Measurements from ENCODE around the gene OR2C3.
A peak's percentile ranks its signal among the peaks of the same experiment; 100 is the strongest.
"Not testable (repeated sequence)": the region's sequence is repeated elsewhere in the genome, so short reads cannot be mapped to it uniquely, and the experiment has no call there.

The OR2C3 gene

DNA sequence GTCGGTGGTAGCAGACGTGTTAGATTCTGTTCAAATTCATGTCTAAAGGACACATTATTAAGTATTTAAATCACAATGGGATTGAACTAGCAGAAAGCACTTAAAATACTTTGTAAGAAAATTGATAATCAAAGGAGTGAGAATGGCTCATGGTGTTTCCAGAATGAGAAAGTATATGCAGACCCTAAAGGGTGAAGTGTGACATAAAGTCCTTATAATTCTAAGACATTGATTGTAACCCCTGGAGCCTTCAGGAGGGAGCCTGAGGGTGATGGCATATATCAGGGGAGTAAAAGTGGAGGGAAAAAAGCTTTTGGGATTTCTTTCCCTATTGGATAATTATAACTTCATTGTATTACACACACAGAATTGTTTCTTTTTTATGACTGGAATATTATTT, at the start of gene OR2C3:
Gene OR2C3, minus strand, starts transcription at position 101 of the 400 bp plus-strand sequence. CDS start 3,929 bp downstream, outside the sequence.
- no peak for DNase-seq (ENCODE audit: low read depth)

DNA sequence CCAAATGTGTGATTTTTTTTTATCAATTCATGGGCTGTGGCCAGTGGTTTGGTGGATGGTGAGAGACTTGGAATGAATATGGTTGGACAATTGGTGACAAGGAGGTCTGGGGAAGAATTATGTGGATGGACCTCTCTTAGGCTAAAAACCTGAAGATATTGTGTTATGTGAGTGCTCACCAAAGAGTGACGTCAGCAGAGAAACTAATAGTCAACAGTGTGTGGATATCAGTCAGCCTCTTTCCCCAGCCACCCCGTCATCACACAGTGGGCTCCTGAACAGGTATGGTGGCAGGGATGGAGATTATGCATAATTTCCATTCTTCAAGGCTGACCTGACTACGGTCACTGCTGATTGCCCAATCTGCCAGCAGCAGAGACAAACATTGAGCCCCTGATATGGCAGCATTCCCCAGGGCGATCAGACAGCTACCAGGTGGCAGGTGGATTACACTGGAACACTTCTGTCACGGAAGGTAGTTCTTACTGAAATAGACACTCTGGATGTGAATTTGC, 42.8 kb upstream of the OR2C3 start:
- DNase-seq (ENCODE audit: low read depth), result no peak

DNA sequence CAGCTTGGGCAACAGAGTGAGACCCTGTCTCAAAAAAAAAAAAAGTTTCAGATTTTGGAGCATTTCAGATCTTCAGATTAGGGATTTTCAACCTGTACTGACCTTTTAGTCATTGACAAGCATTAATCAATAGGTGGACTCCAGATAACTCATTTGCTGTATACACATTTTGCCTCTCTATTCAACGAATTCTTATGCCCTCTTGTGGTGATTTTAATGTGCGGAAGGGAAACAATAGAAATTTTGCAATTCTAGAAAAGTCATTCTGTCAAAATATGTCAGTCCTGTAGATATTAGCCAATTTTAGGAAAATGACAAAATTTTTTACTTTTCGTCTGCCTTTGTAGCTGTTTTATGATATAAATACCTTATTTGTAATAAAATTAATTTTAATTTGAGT, 40.3 kb upstream of the OR2C3 start:
- peak; percentile 3 for DNase-seq (ENCODE audit: low read depth)

DNA sequence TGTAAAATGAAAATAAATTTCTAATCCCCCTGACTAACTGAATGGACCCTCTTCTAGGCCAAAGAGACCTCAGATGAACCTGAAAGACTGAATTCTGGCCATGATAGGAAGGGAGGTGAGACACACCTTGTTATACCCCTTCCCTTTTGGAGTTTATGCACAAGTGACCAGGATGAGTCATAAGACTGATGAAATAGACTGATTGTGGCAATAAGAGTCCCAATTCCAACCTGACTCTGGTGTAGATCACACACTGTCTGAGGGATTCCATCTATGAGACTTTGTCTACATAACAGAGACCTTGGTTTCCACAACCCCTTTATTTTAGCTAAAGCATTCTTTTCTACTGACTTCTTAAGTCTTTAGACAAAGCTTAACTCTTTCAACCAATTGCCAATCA, 38.4 kb upstream of the OR2C3 start:
- no peak for DNase-seq (ENCODE audit: low read depth)

DNA sequence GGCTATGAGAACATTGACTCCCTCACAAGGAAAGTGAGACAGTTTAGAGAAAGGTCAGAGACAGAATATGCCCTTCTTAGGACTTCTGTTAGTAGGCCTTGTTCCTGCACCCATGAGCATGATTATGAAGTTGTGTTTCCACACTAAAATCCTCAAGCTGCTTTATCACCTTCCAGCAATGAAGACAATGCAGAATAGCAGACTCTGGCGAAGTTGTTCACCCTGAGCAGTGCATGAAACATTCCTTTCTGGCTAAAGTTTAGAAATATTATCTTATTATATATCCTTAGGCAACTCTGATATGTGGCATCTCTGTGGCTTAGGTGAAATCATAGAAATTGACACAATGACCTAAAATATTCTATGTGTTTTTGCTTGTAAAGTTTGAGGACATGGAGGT, 38.0 kb upstream of the OR2C3 start:
- no peak for DNase-seq (ENCODE audit: low read depth)

DNA sequence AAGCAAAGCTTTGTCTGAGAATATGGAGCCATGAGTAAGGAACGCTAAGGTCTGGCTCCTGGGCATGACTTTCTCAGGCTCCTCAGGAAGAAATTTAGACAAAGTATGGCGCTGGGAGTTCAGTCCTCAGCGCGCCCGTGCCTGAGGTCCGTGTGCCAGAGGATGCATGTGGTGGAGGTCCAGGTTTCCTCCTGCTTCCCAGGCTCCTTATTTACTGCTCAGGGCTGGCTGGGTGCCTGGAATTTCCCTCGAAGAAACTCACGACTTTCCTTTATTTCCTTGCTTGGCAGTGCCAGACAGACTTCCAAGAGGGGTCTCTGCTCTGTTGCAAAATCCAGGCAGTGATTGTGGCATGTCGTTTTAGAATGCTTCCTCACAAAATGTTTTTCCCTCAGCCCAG, 26.0 kb upstream of the OR2C3 start:
- DNase-seq (ENCODE audit: low read depth), result no peak

DNA sequence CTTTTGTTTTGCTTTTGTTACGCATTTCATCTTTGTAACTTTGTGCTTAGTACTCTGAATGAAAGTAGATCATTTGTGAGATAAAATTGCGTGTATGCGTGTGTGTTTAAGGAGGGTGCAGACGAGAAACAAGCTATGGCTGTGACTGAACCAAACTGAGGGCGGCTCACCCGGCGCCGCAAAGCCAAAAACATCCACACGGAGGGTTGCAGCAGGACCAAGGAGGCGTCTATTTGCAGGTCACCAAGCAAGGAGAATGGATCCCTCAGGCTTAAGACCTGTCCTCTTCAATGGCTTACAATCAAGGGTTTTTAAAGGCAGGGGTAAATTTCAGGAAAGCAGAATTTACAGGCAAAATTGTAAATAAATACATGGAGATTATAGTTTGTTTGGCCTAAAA, 25.5 kb upstream of the OR2C3 start:
- no peak for DNase-seq (ENCODE audit: low read depth)

DNA sequence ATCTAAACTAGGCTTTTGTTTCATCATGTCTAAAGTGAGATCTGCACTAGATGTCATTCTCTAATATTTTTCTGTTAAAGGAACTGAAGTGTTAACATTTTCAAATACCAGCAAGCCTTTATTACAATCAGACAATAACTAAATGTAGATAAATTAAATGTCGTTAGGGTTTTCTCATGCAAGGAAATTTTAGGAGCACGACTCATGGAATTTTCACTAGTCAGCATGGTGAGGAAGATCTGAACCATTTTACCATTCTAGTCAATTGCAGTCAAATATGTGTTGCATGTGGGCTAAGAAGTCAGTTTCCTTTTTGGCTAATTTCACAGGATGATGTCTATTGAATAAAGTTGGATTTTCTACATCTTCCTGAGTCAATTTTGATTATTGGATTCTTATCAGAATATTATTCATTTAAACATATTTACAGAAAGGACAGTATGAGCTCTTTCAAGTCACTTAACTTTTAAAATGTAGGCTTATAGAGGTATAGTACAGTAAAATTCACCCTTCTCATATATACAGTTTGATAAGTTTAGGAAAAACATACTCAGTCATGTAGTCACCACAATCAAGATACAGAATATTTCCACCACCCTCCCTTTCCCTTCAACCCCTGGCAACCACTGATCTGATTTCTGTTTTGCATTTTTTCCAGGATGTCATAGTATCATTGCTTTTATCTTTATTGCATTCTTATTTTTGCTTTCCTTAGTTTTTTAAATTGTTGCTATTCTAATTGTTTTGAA, 21.9 kb upstream of the OR2C3 start:
- no peak for DNase-seq (ENCODE audit: low read depth)

DNA sequence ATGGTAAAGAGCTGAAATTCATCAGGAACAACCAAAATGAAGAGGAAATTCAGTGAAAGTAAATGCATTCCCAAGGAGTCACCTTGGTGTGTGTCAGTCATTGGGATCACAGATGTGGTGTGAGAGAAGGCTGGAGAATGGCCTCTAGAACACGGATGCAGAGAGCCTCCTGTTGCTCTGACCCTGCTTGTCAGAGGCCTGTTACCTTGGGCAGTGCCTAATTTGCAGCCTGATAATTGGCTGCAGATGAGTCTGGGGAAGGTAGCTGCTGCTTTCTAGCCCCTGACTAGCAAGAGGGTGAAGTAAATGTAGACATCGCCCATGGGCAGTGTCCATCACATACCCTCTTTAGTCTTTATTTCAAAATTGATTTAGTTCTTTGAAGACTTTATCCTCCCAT, 16.0 kb upstream of the OR2C3 start:
- no peak for DNase-seq (ENCODE audit: low read depth)

DNA sequence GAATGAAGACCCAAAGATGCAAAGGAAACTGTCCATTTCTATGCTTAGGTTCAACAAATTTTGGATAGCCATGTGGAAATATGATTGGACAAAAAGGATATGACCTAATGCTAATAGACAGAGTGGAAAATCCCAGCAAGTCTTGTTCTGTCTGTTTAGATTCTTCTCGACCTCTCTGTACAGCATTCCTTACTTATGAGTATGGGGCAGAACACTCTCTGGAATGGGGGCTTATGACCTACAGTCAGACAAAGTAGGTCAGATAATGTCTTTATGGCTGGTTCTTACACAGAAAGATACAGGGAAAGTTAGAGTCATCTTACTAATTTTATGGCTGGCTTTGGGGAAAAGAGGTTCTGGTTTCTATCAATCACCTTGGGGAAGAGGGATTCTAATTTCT, 15.5 kb upstream of the OR2C3 start:
- DNase-seq (ENCODE audit: low read depth), result peak; percentile 53

DNA sequence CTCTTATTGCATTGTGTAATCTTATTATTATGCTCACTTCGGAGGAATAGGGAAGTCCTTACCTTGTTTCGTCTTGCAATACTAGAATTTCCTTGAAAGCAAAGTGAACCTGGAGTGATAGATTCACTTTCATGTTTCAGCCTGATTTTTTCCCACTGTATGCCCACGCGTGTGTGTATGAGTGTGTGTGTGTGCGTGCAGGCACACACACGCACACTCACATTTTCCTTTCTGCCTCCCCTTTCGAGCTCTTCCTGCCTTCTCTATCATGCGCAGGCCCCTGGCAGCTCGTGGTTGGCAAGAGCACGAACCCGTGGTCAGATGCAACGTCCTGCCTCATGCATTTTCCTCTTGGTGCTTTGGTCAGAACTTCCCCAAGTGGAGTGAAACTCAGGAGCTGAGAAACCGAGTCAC, 12.5 kb upstream of the OR2C3 start, which contains the start of gene GCSAML:
Gene GCSAML, plus strand, starts transcription at position 366 of the 414 bp plus-strand sequence. CDS start 58 bp downstream, outside the sequence.
- no peak for DNase-seq (ENCODE audit: low read depth)

DNA sequence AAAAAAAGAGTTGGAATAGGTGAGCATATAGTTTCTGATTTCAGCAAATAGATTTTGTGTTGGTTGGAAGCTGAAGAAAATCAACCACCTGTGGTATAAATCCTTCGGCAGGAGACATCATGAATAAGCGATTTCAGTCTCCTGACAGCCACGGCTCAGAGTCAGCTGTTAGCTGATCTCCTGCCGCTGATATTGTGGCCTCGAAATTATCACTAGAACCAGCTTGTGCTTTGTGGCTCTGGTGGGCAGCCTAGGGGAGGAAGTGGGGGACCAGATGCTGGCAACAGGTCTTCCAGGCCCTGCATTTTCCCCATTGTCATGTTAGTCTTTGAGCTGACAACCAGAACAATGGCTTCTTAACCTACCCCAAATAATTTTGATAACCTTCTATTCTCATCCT, 11.9 kb upstream of the OR2C3 start:
- DNase-seq (ENCODE audit: low read depth), result no peak

DNA sequence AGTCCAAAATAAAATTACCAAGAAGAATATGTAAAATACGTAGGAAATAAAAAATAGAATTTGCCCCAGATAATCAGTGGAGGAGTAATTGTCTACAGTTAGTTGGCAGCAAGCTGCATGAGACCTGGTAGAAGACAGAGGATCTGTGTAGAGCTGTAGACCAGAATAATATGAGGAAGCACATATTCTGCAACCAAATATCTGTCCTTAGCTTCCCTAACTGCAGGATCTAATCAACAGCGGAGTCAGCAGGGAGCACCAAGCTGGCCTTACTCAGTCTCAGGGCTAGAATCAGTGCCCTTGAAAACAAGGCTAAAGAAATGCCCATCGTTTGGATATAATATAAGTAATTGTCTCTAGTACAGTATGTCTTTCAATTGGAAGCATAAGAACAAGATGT, 6.6 kb upstream of the OR2C3 start:
- no peak for DNase-seq (ENCODE audit: low read depth)

DNA sequence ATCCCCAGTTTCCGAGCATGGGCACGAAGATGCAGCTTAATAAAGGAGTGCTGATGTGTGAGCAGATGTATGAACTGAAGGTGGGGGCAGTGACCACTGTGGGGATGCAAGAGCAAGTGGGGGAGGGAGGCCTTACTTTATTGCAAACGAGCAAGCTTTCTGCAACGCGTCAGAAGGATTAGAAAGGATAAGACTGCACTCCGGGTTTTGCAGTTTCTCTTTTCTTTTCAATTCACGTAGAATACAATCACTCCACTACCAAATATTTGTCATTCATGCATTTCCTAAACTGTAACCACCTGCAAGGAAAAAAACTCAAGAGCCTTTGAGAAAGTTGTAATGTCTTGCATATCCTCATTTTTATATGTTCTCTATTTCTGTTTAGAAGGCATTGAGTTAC, 4.3 kb upstream of the OR2C3 start:
- no peak for DNase-seq (ENCODE audit: low read depth)

DNA sequence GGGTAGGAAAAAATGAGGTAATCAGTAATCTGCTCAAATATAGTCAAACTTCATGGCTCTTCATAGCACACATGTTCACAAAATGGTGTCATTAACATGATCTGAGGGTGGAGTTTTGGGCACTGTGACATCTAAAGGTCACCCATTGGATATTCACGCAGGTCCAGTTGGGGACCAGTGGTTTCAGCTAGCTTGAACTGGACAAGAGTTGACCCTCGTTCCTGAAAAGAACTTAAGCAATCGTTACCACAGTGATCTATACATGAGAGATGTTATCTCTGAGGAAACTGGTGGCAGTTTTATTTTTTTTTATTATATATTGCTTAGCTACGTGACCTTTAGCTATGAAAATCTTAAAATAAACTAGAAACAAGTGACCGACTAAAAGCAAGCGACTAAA, 3.0 kb upstream of the OR2C3 start:
- no peak for DNase-seq (ENCODE audit: low read depth)

DNA sequence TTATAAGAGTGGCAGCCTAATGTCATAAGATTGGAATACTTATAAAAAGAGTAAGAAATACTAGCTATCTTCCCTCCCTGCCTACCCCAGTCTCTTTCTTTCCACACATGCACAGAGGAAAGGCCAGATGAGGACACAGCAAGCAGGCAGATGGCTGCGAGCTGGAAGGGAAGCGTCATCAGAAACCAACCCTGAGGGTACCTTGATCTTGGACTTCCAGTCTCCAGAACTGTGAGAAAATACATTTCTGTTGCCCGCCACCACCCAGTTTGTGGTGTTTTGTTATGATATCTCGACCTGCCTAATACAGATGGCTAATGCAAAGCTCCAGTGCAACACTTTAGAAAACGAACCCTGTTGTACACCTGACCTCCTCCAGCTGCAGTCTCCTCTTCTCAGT, 2.3 kb upstream of the OR2C3 start:
- no peak for DNase-seq (ENCODE audit: low read depth)

DNA sequence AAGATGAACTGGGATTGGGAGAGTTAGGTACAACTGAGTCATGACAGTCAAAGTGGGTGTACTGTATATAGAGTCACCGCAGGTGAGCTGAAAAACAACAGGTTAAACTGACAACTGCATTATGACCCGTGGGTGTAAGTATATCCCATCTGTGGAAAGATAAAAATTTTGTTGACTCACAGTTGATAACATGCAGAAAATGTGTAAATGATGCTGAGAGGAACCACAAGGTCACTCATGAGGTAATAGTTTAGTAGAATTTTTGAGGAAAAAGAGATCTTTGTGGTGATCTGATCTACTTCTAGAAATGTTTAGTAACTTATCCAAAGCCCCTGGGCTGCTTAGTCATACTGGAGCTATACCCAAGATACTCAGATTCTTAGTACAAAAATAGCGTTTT, 838 bp downstream of the OR2C3 start:
- DNase-seq (ENCODE audit: low read depth), result peak; percentile 51

DNA sequence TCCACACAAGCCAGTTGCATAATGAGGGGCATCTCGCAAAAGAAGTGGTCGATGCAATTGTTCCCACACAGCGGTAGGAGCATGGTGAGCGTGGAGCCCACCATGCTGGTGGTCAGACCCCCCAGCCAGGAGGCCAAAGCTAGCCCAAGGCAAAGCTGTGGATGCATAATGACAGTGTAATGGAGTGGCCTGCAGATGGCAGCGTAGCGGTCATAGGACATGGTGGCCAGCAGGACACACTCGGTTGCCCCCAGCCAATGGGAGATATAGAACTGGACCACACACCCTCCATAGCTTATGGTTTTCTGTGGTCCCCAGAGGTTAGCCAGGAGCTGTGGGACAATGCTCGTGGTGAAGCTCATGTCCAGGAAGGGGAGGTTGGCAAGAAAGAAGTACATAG, 4.3 kb downstream of the OR2C3 start:
- no peak for DNase-seq (ENCODE audit: low read depth)

DNA sequence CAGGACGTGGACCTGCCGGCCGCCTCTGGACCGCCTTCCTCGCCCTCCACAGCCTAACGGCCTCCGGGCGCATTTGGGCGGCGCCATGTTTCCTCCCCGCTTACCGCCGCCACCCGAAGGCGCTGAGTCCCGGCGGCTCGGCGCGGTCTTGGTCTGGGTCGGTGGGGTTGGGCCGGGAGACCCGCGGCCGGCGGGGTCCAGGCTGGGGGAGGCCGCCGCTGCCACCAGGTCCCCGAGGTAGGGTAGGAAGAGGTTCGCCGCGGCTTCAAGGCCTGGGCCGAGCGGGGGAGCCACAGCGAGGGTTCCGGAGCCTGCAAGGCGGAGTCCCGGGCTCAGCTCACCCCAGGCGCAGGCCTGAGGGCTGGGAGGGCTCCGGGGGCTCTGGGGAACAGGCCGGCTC, 5.5 kb downstream of the OR2C3 start:
- DNase-seq (ENCODE audit: low read depth), result no peak

DNA sequence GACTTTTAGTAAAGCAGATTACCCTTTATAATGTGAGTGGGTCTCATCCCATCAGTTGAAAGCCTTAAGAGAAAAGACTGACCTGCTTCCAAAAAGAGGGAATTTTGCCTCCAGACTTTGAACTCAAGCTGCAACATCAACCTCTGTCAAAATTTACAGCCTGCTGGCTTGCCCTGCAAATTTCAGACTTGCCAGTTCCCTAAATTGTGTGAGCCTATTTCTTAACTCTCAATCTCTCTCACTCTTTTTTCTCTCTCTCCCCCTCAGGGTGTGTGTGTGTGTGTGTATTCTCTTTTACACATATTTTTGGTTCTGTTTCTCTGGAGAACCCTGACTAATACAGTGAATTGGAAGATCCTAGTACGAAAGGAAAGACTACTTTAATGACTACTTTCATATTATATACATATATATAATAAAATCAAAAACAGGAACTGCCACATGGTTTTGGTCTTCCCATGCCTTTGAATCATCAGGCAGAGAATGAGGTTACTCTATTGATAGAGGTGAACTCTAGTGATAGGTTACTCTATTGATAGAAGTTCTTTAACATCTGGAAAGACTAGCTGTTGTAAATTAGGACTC, 6.4 kb downstream of the OR2C3 start:
- DNase-seq (ENCODE audit: low read depth), result no peak

DNA sequence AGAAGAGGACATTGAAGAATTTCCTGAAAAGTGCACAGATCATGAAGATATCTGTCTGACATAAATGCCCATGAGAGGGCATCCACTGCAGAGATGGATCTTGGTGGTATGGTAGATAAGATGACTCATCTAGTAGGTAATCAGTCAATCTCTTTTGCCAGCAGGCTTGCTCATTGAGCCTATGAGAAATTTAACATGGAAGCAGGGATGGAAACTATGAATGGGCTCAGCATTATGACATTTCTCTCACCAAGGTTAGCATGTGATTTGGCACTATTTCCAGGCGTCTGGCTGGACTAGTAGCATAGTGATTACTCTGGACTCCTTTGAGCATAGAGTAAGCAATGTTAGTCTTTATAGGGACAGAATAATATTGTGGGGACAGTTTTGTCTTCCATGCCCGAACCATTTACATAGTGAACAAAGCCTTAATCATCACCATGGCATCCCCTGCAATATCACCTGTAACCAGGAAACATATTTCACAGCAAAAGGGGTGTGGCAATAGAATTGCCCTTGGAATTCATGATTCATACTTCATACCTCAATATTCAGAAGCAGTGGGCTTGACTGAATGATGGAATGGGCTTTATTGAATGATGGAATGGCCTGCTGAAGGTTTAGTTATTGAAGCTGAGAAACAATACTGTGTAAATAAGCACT, 7.3 kb downstream of the OR2C3 start:
- peak; percentile 7 for DNase-seq (ENCODE audit: low read depth)

DNA sequence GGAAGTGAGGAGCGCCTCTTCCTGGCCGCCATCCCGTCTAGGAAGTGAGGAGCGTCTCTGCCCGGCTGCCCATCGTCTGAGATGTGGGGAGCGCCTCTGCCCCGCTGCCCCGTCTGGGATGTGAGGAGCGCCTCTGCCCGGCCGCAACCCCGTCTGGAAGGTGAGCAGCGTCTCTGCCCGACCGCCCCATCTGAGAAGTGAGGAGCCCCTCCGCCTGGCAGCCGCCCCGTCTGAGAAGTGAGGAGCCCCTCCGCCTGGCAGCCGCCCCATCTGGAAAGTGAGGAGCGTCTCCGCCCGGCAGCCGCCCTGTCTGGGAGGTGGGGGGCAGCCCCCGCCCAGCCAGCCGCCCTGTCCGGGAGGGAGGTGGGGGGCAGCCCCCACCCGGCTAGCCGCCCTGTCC, 14.4 kb downstream of the OR2C3 start:
- DNase-seq (ENCODE audit: low read depth), result not testable (repeated sequence)

DNA sequence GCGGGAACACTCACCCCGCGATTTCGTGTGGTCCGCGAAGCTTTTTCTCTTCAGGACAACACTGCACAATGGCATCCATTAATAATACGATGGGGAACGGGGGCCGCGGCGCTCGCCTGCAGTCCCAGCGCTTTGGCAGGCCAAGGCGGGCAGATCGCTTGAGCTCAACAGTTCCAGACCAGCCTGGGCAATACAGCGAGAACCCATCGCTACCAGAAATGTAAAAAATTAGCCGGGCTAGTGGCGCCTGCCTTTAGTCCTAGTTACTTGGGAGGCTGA, 17.7 kb downstream of the OR2C3 start:
- no peak for DNase-seq (ENCODE audit: low read depth)
